HG03571 (cell line): ENCODE results near the gene PIAS1.
"Not testable (repeated sequence)": the region's sequence is repeated elsewhere in the genome, so short reads cannot be mapped to it uniquely, and the experiment has no call there.

Experiments used
- ATAC-seq: cut with Tn5 transposase; IDR thresholded peaks from one replicate; pipeline ENCODE4 v1.9.1; 2021; ENCODE audit not compliant: unreplicated experiment

The PIAS1 gene

DNA sequence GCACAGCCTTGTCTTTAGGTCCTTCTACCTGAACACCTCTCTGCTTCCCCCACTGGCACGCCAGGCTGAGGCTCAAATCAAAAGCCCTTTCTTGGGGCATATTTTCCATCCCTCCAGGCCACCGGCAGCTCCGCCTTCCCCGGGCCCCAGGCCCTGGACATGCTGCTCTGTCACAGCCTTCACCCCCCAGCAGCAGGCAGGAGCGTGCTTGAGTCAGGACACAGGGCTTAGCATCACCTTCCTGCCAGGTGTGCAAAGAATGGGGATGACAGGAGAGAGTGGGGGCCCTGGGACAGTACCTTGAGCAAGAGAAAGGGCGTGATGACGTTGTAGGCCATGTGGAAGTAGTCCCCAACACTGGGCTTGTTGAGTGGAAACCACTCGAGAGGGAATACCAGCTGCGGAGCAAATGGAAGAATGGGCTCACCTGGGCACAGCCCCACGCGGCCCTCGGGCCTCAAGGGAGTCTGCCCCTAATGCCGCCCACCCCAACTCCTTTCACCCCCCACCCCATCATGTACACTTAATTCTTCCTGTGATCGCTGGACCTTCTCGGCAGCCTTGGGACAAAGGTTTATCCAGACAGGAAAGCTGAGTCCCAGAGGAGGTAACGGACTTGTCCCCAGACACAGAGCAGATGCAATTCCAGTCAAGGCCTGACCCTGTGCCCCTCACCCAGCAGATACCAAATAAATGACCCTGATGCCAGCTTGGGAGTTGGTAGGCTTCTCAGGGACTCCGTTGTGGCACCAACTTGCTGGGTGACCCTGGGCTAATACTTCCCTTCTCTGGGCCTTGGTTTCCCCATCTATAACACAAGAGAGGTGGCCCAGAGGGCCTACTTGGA, 160.1 kb downstream of the PIAS1 start:
- no peak for ATAC-seq

DNA sequence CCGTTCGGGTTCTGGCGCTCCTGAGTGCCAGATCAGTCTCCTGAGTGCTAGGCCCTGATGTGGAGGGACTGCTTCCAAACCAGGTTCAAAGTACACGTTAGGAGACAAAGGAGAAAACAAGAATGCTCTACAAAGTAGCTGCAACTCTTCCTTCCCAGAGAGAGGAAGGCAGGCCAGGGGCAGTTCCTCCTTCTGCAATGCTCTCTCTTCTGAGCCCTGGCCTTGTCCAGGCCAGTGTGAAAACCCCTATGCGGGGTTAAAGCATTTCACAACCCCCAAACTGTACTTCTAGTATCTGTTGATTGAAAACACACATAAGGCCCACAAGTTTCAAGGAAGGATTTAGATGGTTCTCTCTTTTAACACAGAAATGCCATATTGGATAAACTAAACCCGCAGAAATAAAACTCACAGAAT, 160.7 kb downstream of the PIAS1 start:
- ATAC-seq: no peak

DNA sequence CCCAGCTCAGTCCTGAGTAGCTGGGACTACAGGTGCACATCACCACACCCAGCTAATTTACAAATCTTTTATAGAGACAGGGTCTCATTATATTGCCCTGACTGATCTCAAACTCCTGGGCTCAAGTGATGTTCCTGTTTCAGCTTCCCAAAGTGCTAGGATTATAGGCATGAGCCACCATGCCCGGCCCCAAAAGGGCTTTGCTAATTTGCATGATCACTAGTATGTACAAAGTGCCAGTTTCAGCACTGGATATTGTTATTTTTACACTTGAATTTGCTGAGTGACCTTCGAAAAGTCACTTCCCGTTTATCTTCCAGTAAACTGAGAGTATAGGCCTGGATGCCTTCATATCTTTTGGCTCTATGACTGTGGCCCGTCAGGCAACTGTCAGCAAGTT, 163.2 kb downstream of the PIAS1 start:
- no peak for ATAC-seq

DNA sequence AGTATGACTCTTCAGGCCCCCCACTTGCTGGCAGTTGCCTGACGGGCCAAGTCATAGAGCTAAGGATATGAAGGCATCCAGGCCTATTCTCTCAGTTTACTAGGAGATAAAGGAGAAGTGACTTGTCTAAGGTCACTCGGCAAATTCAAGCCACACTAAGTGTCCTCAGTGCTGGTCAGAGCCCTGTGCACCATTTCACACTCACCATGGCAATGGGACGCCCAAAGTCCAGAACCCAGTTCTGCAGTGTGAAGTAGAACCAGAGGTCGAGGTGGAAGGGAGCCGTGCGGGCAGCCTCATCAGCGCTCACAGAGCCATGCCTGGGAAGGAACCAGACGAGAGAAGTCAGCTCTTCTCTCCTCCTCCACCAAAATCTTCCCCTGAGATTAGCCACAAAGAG, 164.2 kb downstream of the PIAS1 start:
- ATAC-seq: no peak

DNA sequence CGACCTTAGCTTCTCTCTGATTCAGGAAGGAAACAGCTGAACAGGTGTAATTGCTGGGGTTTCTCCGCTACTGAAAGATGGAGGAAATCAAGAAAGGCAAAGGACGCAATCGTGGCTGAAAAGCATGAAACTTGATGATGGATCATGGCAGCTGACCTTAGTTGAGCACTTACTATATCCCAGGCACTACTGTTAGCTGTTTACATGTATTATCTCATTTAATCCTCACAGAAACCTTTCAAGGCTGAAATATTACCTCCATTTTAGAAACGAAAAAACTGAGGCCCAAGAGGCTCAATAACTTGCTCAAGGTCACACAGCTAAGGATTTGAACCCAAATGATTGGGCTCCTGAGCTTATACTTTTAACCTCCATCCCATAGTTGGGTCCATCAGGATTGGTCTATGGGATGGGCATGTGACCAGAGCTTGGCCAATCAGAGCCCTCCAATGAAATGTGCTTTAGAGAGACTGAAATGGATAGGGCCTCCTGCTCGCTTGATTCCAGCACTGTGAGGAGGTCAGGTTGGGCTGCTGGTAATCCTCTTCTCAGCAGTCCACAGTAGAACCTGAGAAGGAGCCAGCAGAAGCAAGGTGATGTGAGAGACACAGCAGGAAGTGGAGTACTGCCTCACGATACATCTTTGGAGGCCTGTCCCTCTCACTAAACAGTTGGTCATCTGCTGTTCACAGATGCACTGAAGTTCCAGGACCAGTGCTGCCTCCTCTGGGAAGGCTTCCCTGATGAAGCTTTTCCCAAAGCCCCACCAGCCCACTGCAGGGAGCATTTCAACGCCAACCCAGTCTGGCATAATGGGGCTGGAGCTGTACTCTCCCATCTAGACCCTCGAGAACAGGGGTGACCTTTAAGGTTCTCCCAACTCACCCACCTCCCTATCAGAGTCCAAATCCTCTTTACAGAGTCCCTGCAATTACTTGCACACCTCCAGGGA, 165.0 kb downstream of the PIAS1 start:
- no peak for ATAC-seq

DNA sequence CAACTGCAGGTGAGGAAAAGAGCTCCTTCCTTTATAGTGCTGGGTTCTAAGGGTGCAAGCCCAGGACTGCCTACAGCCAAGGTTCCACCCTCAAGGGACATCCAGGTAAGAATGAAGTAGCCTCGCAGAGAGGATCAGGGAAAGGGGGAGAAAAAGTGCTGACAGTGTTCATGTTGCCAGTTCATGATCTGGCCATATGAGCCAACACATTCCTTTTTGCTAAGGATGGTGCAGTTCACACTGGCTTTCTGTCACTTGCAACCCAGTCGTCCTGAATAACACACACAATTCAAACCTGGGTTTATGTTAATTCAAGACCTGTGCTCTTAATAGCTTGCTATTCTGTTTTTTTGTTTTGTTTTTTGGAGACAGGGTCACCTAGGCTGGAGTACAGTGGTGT, 166.4 kb downstream of the PIAS1 start:
- no peak for ATAC-seq

DNA sequence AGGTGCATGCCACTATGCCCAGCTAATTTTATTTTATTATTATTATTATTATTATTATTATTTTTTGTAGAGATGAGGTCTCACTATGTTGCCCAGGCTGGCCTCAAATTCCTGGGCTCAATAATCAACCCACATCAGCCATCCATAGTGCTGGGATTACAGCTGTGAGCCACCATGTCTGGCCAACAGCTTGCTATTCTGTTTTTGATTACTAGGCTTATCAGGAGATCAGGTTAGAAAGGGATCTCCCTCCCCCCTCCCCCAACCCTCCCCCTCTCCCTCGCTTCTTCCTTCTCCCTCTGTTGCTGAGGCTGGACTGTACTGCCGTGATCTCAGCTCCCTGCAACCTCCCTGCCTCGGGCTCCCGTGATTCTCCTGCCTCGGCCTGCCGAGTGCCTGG, 166.9 kb downstream of the PIAS1 start:
- no peak for ATAC-seq

DNA sequence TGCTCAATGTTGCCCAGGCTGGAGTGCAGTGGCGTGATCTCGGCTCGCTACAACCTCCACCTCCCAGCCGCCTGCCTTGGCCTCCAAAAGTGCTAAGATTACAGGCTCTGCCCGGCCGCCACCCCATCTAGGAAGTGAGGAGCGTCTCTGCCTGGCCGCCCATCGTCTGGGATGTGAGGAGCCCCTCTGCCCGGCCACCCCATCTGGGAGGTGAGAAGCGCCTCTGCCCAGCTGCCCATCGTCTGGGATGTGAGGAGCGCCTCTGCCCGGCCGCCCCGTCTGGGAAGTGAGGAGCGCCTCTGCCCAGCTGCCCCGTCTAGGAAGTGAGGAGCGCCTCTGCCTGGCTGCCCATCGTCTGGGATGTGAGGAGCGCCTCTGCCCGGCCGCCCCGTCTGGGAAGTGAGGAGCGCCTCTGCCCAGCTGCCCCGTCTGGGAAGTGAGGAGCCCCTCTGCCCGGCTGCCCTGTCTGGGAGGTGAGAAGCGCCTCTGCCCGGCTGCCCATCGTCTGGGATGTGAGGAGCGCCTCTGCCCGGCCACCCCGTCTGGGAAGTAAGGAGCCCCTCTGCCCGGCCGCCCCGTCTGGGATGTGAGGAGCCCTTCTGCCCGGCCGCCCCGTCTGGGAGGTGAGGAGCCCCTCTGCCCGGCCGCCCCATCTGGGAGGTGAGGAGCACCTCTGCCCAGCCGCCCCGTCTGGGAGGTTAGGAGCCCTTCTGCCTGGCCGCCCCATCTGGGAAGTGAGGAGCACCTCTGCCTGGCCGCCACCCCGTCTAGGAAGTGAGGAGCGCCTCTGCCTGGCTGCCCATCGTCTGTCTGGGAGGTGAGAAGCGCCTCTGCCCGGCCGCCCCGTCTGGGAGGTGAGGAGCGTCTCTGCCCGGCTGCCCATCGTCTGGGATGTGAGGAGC, 167.7 kb downstream of the PIAS1 start:
- ATAC-seq: not testable (repeated sequence)

DNA sequence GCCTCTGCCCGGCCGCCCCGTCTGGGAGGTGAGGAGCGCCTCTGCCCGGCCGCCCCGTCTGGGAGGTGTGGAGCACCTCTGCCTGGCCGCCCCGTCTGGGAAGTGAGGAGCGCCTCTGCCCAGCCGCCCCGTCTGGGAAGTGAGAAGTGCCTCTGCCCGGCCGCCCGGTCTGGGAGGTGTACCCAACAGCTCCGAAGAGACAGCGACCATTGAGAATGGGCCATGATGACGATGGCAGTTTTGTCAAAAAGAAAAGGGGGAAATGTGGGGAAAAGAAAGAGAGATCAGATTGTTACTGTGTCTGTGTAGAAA, 168.3 kb downstream of the PIAS1 start:
- ATAC-seq: not testable (repeated sequence)

DNA sequence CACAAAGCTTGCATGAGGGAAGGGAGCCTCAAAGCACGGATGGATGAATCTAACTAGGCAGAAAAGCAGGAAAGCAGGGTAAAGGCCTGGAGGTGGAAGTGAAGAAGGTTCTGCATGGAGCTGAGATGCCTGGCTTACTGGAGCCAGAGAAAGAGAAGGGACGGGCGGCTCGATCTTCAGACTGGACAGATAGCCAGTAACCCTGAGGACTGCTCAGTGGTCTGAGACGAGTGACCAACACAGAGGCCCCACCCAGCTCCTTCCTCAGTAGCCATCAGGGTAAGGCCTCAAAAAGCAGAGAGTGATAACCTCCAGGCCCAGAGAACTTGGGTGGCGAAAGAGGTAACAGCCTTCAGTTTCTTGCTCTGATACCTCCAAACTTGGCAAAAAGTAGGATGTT, 169.1 kb downstream of the PIAS1 start:
- no peak for ATAC-seq

DNA sequence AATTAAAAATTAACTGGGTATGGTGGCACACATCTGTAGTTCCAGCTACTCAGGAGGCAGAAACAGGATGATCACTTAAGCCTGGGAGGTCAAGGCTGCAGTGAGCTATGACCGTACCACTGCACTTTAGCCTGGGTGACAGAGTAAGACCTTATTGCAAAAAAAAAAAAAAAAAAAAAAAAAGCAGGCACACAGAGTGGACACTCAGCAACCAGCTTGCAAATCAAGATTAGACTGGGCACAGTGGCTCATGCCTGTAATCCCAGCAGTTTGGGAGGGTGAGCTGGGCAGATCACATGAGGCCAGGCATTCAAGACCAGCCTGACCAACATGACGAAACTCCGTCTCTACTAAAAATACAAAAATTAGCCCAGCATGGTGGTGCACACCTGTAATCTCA, 170.0 kb downstream of the PIAS1 start:
- no peak for ATAC-seq

DNA sequence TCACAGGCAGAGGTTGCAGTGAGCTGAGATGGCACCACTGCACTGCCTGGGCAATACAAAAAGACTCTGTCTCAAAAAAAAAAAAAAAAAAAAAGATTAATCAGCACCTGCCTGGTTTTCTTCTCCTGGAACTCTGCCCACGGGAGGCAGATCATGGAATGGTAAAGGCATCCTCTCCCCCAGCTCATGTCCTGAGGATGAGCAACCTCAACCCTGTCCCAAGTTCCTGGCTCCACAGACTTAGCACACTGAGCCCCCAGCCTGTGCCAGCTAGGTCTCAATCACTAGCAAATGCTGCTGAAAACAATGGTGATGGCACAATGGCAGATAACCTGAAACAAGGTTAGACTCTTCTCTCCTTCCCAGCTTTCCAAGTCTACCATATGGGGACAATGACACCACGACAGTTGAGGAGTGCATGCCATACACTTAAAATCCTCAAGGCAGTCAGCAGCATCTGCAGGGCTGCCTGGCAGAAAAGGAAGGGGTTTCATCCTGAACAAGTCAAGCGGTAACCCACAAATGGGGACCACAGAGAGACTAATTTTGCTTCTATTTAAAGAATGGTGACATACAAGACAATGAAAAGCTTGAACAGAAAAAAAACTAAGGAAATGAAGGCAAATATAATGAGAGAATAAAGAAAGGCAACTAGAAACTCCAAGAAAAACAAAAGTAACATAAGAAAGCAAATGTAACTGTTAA, 170.6 kb downstream of the PIAS1 start:
- no peak for ATAC-seq

DNA sequence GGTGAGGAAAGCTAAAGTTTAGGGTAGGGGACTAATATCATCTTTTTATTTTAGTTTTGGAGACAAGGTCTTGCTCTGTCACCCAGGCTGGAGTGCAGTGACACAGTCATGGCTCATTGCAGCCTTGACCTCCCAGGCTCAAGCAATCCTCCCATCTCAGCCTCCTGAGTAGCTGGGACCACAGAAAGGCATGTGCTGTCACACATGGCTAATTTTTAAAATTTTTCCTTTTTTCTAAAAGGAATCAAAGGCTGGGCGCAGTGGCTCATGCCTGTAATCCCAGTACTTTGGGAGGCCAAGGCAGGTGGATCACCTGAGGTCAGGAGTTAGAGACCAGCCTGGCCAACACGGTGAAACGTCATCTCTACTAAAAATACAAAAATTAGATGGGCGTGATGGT, 171.3 kb downstream of the PIAS1 start:
- ATAC-seq: not testable (repeated sequence)

DNA sequence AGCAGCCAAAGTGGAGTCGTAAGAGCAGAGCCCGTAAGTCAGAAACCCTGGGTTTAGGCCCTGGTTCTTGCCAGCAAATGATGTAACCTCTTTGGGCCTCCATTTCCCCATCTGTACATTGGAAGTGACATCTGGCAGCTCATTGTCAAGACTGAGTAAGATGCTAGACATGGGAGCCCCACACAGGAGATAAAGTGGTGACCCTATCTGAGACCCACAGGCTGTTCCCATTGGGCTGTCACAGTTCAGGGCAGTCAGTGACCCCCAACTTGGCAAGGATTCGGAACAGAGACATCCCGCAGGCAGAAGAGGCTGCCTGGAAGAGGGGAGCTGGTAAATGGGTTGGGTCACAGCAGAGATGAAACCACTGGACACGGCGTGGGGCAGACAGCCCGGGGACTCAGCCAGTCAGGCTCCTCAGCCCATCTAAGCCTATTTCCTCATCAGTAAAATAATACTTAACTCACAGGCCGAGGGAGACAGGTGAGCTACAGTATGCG, 173.6 kb downstream of the PIAS1 start:
- no peak for ATAC-seq

DNA sequence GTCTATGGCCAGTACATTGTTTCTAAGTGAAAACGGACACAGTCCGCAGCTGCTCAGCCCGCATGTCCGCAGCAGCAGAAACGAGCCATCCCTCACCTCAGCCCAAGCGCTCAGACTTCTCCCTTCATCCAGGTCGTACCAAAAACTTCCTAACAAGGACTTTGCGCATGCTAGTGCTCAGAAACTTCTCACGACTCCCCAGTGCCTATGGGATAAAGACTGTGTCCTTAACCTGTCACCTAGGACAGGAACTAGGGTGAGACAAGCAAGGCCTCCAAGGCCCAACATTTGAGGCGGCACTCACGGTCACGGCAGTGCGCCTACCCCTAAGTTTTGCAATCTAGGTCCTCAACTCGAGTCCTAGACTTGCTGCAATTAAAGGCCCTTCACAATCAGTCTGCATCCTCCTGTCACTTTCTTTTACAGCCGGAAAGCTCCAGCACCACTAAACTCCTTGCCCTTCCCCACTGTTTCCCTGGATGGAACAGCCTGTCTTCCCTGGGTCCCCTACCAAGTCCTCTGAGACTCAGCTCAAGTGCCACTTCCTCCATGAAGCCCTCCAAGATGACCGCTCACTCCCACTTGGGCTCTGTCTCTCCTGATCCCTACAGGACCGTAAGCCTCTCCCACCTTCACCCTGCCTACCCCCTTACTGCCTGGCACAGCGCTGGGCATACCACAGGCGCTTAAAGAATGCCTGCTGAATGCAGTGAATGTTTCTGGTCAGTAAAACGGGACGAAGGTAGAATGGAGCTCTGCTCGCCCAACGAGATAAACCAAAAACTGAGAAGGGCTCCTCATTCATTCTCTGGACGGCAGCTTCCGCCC, 174.2 kb downstream of the PIAS1 start:
- ATAC-seq: no peak

DNA sequence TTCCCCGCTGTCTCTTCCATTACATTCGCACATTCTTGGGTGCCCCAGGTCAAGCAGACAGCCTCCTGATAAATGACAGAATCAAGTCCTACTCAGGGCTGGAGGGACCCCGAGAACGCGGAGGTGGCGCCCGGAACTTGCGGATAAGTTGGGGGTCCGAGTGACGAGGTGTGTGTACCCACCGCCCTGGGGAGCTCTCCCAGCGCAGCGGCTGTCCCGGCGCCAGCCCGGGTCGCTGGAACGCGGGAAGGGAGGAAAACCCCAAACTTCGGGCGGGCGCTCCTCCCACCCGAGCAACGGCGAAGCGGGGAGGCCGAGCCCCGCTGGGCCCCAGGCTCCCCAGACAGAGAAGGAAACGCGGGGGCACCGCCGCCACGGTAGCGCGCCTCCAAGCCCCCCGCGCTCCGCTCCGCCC, 174.9 kb downstream of the PIAS1 start:
- ATAC-seq: peak; percentile 4

DNA sequence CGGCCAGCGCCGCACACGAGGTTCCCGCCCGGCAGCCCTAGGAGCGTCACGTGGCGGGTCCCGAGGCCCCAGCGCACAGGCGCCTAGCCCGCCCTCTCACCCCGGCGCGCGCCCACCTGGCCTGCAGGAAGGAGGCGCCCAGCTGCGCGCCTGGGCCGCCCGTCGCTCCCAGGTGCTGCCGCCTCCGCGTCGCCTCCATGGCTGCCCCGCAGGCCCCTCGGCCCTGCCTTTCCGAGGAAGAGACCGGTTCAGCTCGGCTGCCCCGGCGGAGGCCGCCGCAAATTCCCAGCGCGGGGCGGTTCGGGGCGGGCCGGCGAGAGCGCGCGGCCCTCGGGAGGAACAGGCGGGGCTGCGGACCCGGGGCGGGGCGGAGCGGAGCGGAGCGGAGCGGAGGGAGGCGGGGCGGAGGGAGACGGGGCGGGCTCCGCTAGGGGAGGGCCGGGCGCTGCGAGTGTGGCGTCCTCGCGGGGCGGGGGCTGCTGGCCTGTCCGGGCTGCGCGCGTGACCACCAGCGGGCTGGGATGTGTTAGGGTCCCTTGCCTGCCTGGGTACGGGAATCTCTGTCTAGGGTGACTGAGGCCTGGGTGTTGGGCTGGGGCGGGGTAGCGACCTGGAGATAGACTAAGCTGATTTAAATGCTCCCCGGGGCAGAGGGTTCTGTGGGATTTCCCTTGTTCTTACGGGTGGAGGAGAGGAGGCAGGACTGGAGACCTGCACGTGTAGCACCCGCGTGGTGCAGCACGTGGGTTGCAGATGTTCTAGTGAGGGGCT, 175.5 kb downstream of the PIAS1 start, which contains the start of gene CLN6:
CLN6 (minus strand) TSS at position 343 of the 771 bp plus-strand sequence; CDS start at position 199, 144 bp downstream.
- peak; percentile 61 for ATAC-seq
